Heart left ventricle (tissue), 16 donors: ENCODE measurements around the gene KCNK7. TPM values are rescaled to one million over a fixed set of nuclear protein-coding genes. Genes with fewer than 3 reads are reported as not detected.
A peak's percentile ranks its signal among the peaks of the same experiment; 100 is the strongest.

Experiments
- ATAC-seq, 4 donors: fragments of 200-7000 bp; cut with Tn5 transposase; one replicate each; pipeline ENCODE4 v1.9.1; 2020 to 2022; ENCODE audit warnings: moderate library complexity in 4 of 4, mild to moderate bottlenecking in 3 of 4, moderate number of reproducible peaks in 1 of 4
- DNase-seq, 5 donors: peaks; one replicate each; pipeline ENCODE4 v3.0.0-alpha.2; 2020
- H3K27ac ChIP-seq, 12 donors: fragments of 200-600 bp; sonication (generic) in 4 of 12; one replicate each; pipeline versions ENCODE4 v1.5.0 to v1.8.0; 2016 to 2022; ENCODE audit warnings: mild to moderate bottlenecking in 2 of 12
- H3K27me3 ChIP-seq, 9 donors: fragments of 200-600 bp; sonication (generic) in 2 of 9; one replicate each; pipeline versions ENCODE4 v1.5.1 to v1.8.0; 2016 to 2022; ENCODE audit warnings: mild to moderate bottlenecking in 3 of 9
- H3K36me3 ChIP-seq, 9 donors: fragments of 200-600 bp; sonication (generic) in 2 of 9; one replicate each; pipeline versions ENCODE4 v1.5.0 to v1.8.0; 2018 to 2022; ENCODE audit warnings: mild to moderate bottlenecking in 2 of 9
- H3K4me1 ChIP-seq, 12 donors: fragments of 200-600 bp; sonication (generic) in 4 of 12; one replicate each; pipeline versions ENCODE4 v1.5.0 to v1.8.0; 2016 to 2022; ENCODE audit warnings: mild to moderate bottlenecking in 3 of 12
- H3K4me3 ChIP-seq, 12 donors: fragments of 200-600 bp; sonication (generic) in 4 of 12; one replicate each; pipeline versions ENCODE4 v1.5.0 to v1.8.0; 2017 to 2022; ENCODE audit warnings: mild to moderate bottlenecking in 9 of 12, moderate library complexity in 4 of 12
- H3K9me3 ChIP-seq, 12 donors: fragments of 200-600 bp; sonication (generic) in 4 of 12; one replicate each; pipeline versions ENCODE4 v1.5.0 to v1.8.0; 2016 to 2022; ENCODE audit warnings: mild to moderate bottlenecking in 1 of 12
- CTCF ChIP-seq, 12 donors: fragments of 200-600 bp; sonication (generic) in 4 of 12; IDR thresholded peaks; one replicate each; pipeline versions ENCODE4 v1.5.0 to v1.8.0; 2018 to 2022; ENCODE audit warnings: antibody characterized with exemption in 12 of 12, mild to moderate bottlenecking in 5 of 12
- POLR2A ChIP-seq, 2 donors: fragments of 450-650 bp; IDR thresholded peaks; one replicate each; pipeline ENCODE4 v1.6.1; 2017; ENCODE audit warnings: antibody characterized with exemption in 2 of 2, mild to moderate bottlenecking in 2 of 2, moderate library complexity in 2 of 2
- WGBS, 4 donors: extraction: QIAGEN DNeasy Blood & Tissue Kit in 2 of 4; methylation state at CpG; one replicate each; pipeline versions ENCODE4 v1.1.5 to v1.1.7; 2013 to 2018; 5-methylcytosine and 5-hydroxymethylcytosine counted together
- intact Hi-C, 10 donors: fragments of 100-400 bp; cut with DNase I; formaldehyde crosslinking; loops; one replicate each; pipeline versions ENCODE4 v1.11.1 to v1.14.2; 2022
- polyA plus RNA-seq, 2 donors: library from polyadenylated mRNA; stranded (reverse); fragments of 200-250 nt; gene quantifications; one replicate each; pipeline ENCODE4 v1.2.3, GENCODE V29; 2013
- total RNA-seq, 9 donors: library from RNA; depleted of rRNA in 2 of 9; stranded (reverse); fragments of >200 nt in 2 of 9; fragmentation: NEBNext Ultra II Directional in 3 of 9; extraction: Animal tissue kit (Norgen Biotek cat#: 25700) in 3 of 9; gene quantifications; one replicate each; pipeline versions ENCODE4 v1.1.0 to v1.2.4, GENCODE V29; 2016 to 2023
- donor health status: ischemic (EF 13 %, LVEDD 7.1; RV severe dilation, severe dysfunction).
- donor health status: healthy with polysubstance abuse.
- donor health status: DM: no; HTN: yes; CAD: no.
- donor health status: DM: no; HTN: no; CAD: no.
- donor health status: ischemic (EF 25% LVEDD 6.9; RV normal size, moderate dysfunction).
- donor health status: ischemic (EF 25% LVEDD 5.7; RV mildly dilated, moderate dysfunction).
- donor health status: healthy.
- donor health status: DM: yes; HTN: yes; CAD: no.
- donor health status: ischemic (EF 35%, LVEDD 5.7; RV mildly dilated, moderate dysfunction).
- donor health status: nonischemic (EF 11% LVEDD 7.7; RV severe dilation, severe dysfunction).
- donor health status: DM: yes; HTN: yes; CAD: no.
- donor health status: PGD.
- donor health status: ischemic (EF 29% LVEDD 5.4; RV normal size, mild dysfunction).
- donor health status: nonischemic (EF 23%, LVEDD 6.1; RV moderate dilation, normal function).

The KCNK7 gene
- total and polyA plus RNA-seq, 11 donors = 0.18 to 1.6 (median 0.42) TPM; not detected in 2

- H3K4me1 ChIP-seq = peaks cover 0 to 56% (median 36%) of the 10 kb centered on the region in 12 donors
- no peaks in the 10 kb centered on the region for H3K9me3 ChIP-seq
- no peak for DNase-seq
- no peak overlapping the region for H3K4me3 ChIP-seq
- peaks cover 0 to 52% (median 40%) of the 10 kb centered on the region in 9 donors for H3K36me3 ChIP-seq
- no peak for TF ChIP-seq CTCF (IDR thresholded peaks at IDR 0.05)
- TF ChIP-seq POLR2A (IDR thresholded peaks at IDR 0.05) = no peak
- ATAC-seq = no peak
- no peak overlapping the region for H3K27ac ChIP-seq
- 66 to 79% (median 71%) methylated on average over 4 to 37 of the region's 37 CpGs for WGBS, 4 donors
- H3K27me3 ChIP-seq = no peaks in the 10 kb centered on the region
- intact Hi-C loops = loop anchor here in 1 of 10 donors (2.0 kb wide), 1 partner anchor 13 kb away; no protein-coding TSS in a partner anchor
Observed at GRCh38 chr11:65553301-65554001, 42.1 kb downstream of the KCNK7 start.

- no peak overlapping the region for H3K27ac ChIP-seq
- ATAC-seq (no peak), DNase-seq (no peak)
- 80 to 86% (median 84%) methylated on average over 9 of the region's 9 CpGs for WGBS, 4 donors
- no peaks in the 10 kb centered on the region for H3K27me3 ChIP-seq
- peaks cover 0 to 60% (median 47%) of the 10 kb centered on the region in 9 donors for H3K36me3 ChIP-seq
- intact Hi-C loops = no loop called here
- no peak overlapping the region for H3K4me3 ChIP-seq
- TF ChIP-seq CTCF (IDR thresholded peaks at IDR 0.05) = peak in 1 of 12 donors; percentile 1
- TF ChIP-seq POLR2A (IDR thresholded peaks at IDR 0.05) = no peak
- H3K4me1 ChIP-seq = peaks cover 0 to 58% (median 35%) of the 10 kb centered on the region in 12 donors
- no peaks in the 10 kb centered on the region for H3K9me3 ChIP-seq
Observed at GRCh38 chr11:65552388-65552951, 43.1 kb downstream of the KCNK7 start.

- WGBS, 4 donors = 63 to 74% (median 69%) methylated on average over 14 to 17 of the region's 17 CpGs
- DNase-seq (peak in 3 of 5 donors; percentile 49 to 67 (median 63)), ATAC-seq (peak in 3 of 4 donors; percentile 35 to 42 (median 38))
- Histone ChIP-seq H3K4me1 (peaks cover 0 to 58% (median 28%) of the 10 kb centered on the region in 12 donors), H3K36me3 (peaks cover 0 to 67% (median 51%) of the 10 kb centered on the region in 9 donors), H3K4me3 (no peak overlapping the region), H3K27me3 (no peaks in the 10 kb centered on the region), H3K9me3 (no peaks in the 10 kb centered on the region), H3K27ac (no peak overlapping the region)
- TF ChIP-seq CTCF (IDR thresholded peaks at IDR 0.05) = peak in 9 of 12 donors; percentile 27 to 56 (median 42)
- no peak for TF ChIP-seq POLR2A (IDR thresholded peaks at IDR 0.05)
- intact Hi-C loops = no loop called here
Observed at GRCh38 chr11:65551572-65552387, 43.8 kb downstream of the KCNK7 start.
